Measurements from ENCODE around the gene MOGAT3. TPM values are rescaled to one million over a fixed set of nuclear protein-coding genes. Genes with fewer than 3 reads are reported as not detected.

Gene MOGAT3
- total RNA-seq, 4 donors from 2014 or later: not detected

GRCh38 chr7:101186194-101186593, 14.6 kb downstream of the MOGAT3 start:
- intact Hi-C loops (cut with DNase I; ENCODE audit: low total_unique reads): no loop called here
- TF ChIP-seq CTCF (IDR thresholded peaks at IDR 0.05) (no peak), POLR2A (IDR thresholded peaks at IDR 0.05) (no peak)
- Histone ChIP-seq H3K27ac (no peak overlapping the region), H3K9me3 (no peaks in the 10 kb centered on the region), H3K27me3 (peaks cover under 1 to 4% of the 10 kb centered on the region in 2 donors), H3K4me1 (no peaks in the 10 kb centered on the region), H3K4me3 (no peak overlapping the region), H3K36me3 (no peaks in the 10 kb centered on the region)
- no peak for DNase-seq

GRCh38 chr7:101185258-101185839, 15.5 kb downstream of the MOGAT3 start:
- Histone ChIP-seq H3K36me3 (no peaks in the 10 kb centered on the region), H3K27ac (no peak overlapping the region), H3K27me3 (peaks cover 5 to 13% of the 10 kb centered on the region in 2 donors), H3K4me3 (no peak overlapping the region), H3K4me1 (no peaks in the 10 kb centered on the region), H3K9me3 (no peaks in the 10 kb centered on the region)
- no peak for DNase-seq
- intact Hi-C loops (cut with DNase I; ENCODE audit: low total_unique reads): no loop called here
- TF ChIP-seq CTCF (IDR thresholded peaks at IDR 0.05) (no peak), POLR2A (IDR thresholded peaks at IDR 0.05) (no peak)

- intact Hi-C loops (cut with DNase I; ENCODE audit: low total_unique reads): no loop called here
- H3K4me1 ChIP-seq: peaks cover 0 to 6% of the 10 kb centered on the region in 2 donors
- H3K9me3 ChIP-seq: no peaks in the 10 kb centered on the region
- H3K36me3 ChIP-seq: no peaks in the 10 kb centered on the region
- H3K27me3 ChIP-seq: peaks cover 5 to 48% of the 10 kb centered on the region in 2 donors
- no peak for TF ChIP-seq POLR2A (IDR thresholded peaks at IDR 0.05)
- no peak within 1 kb of the TSS for H3K27ac ChIP-seq
- no peak for DNase-seq
- no peak within 1 kb of the TSS for H3K4me3 ChIP-seq
Observed at GRCh38 chr7:101180130-101180755, 20.6 kb downstream of the MOGAT3 start, which contains the start of gene NAT16. NAT16 (minus strand) TSS chr7:101180293; CDS start chr7:101174807, 5,486 bp downstream.

GRCh38 chr7:101179713-101180112, 21.1 kb downstream of the MOGAT3 start:
- no peak overlapping the region for H3K4me3 ChIP-seq
- no peaks in the 10 kb centered on the region for H3K36me3 ChIP-seq
- no peaks in the 10 kb centered on the region for H3K9me3 ChIP-seq
- intact Hi-C loops (cut with DNase I; ENCODE audit: low total_unique reads): no loop called here
- H3K27me3 ChIP-seq: peaks cover 6 to 53% of the 10 kb centered on the region in 2 donors
- no peak overlapping the region for H3K27ac ChIP-seq
- TF ChIP-seq POLR2A (IDR thresholded peaks at IDR 0.05) (no peak), CTCF (IDR thresholded peaks at IDR 0.05) (no peak)
- DNase-seq: no peak
- H3K4me1 ChIP-seq: peaks cover 0 to 6% of the 10 kb centered on the region in 2 donors

GRCh38 chr7:101179117-101179516, 21.7 kb downstream of the MOGAT3 start:
- no peaks in the 10 kb centered on the region for H3K9me3 ChIP-seq
- no peaks in the 10 kb centered on the region for H3K36me3 ChIP-seq
- intact Hi-C loops (cut with DNase I; ENCODE audit: low total_unique reads): no loop called here
- no peak for TF ChIP-seq POLR2A (IDR thresholded peaks at IDR 0.05)
- no peak for TF ChIP-seq CTCF (IDR thresholded peaks at IDR 0.05)
- H3K4me1 ChIP-seq: peaks cover 0 to 6% of the 10 kb centered on the region in 2 donors
- peaks cover 12 to 59% of the 10 kb centered on the region in 2 donors for H3K27me3 ChIP-seq
- DNase-seq: no peak
- no peak overlapping the region for H3K27ac ChIP-seq
- H3K4me3 ChIP-seq: no peak overlapping the region

Measured in uterus (tissue), 4 donors.